HFFc6 (cell line): ENCODE results near the gene GTF2F2. TPM values are rescaled to one million over a fixed set of nuclear protein-coding genes. Genes with fewer than 3 reads are reported as not detected.

Experiments used
- DNase-seq: peaks from one replicate; pipeline ENCODE4 v3.0.0-alpha.2; 2018
- H3K27ac Mint-ChIP-seq: 2 replicates; pipeline ENCODE4 v1.8.0; 2020; ENCODE audit warnings: mild to moderate bottlenecking, mixed read lengths
- H3K27me3 Mint-ChIP-seq: 2 replicates; pipeline ENCODE4 v1.8.0; 2021; ENCODE audit warnings: mild to moderate bottlenecking, moderate library complexity, mixed read lengths; ENCODE audit not compliant: insufficient read depth
- H3K36me3 Mint-ChIP-seq: 2 replicates; pipeline ENCODE4 v1.8.0; 2021; ENCODE audit warnings: low read depth, mixed read lengths
- H3K4me1 Mint-ChIP-seq: 2 replicates; pipeline ENCODE4 v1.8.0; 2020; ENCODE audit warnings: low read depth, mixed read lengths
- H3K4me3 Mint-ChIP-seq: 2 replicates; pipeline ENCODE4 v1.8.0; 2020; ENCODE audit warnings: mild to moderate bottlenecking, moderate library complexity, mixed read lengths
- H3K9me3 Mint-ChIP-seq: 2 replicates; pipeline ENCODE4 v1.8.0; 2020; ENCODE audit warnings: mild to moderate bottlenecking, mixed read lengths
- total RNA-seq, 6 experiments: library from RNA; stranded (reverse); fragmentation: NEBNext Ultra II Directional; extraction: Animal tissue kit (Norgen Biotek cat#: 25700); gene quantifications; 2 replicates in 1 of 6; 3 replicates in 5 of 6; pipeline ENCODE4 v1.2.3, GENCODE V29; 2021
- TF ChIP-seq, protein P1 (sequence below): fragments of 200-600 bp; sonication (generic); IDR thresholded peaks from 2 replicates; pipeline ENCODE4 v1.5.0; 2021; ENCODE audit warnings: antibody characterized with exemption, mild to moderate bottlenecking

Gene GTF2F2
- total RNA-seq, 6 experiments from 2014 or later: 22.9 to 31.5 (median 24.7) TPM

- no peak for DNase-seq
- Mint-ChIP-seq H3K27me3 (peaks cover 3% of the 10 kb centered on the region; the same call in 1 of the 2 replicates), H3K9me3 (no peaks in the 10 kb centered on the region), H3K36me3 (peaks cover 7% of the 10 kb centered on the region), H3K27ac (peak overlapping the region; percentile 84), H3K4me1 (peaks cover 25% of the 10 kb centered on the region), H3K4me3 (no peak overlapping the region)
- TF ChIP-seq, protein P1, sequence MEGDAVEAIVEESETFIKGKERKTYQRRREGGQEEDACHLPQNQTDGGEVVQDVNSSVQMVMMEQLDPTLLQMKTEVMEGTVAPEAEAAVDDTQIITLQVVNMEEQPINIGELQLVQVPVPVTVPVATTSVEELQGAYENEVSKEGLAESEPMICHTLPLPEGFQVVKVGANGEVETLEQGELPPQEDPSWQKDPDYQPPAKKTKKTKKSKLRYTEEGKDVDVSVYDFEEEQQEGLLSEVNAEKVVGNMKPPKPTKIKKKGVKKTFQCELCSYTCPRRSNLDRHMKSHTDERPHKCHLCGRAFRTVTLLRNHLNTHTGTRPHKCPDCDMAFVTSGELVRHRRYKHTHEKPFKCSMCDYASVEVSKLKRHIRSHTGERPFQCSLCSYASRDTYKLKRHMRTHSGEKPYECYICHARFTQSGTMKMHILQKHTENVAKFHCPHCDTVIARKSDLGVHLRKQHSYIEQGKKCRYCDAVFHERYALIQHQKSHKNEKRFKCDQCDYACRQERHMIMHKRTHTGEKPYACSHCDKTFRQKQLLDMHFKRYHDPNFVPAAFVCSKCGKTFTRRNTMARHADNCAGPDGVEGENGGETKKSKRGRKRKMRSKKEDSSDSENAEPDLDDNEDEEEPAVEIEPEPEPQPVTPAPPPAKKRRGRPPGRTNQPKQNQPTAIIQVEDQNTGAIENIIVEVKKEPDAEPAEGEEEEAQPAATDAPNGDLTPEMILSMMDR: no peak
Measured at GRCh38 chr13:45231305-45231704, 111.0 kb downstream of the GTF2F2 start.

- peak overlapping the region; percentile 84 for H3K27ac Mint-ChIP-seq
- H3K4me3 Mint-ChIP-seq: no peak overlapping the region
- peaks cover 7% of the 10 kb centered on the region for H3K36me3 Mint-ChIP-seq
- peaks cover 3% of the 10 kb centered on the region; the same call in 1 of the 2 replicates for H3K27me3 Mint-ChIP-seq
- TF ChIP-seq, protein P1: no peak
- no peaks in the 10 kb centered on the region for H3K9me3 Mint-ChIP-seq
- H3K4me1 Mint-ChIP-seq: peaks cover 29% of the 10 kb centered on the region
- DNase-seq: peak; percentile 22
Measured at GRCh38 chr13:45231722-45232121, 111.4 kb downstream of the GTF2F2 start.

GRCh38 chr13:45232591-45232990 lies 112.3 kb downstream of the GTF2F2 start:
- Mint-ChIP-seq H3K36me3 (peaks cover 7% of the 10 kb centered on the region), H3K27ac (no peak overlapping the region), H3K4me3 (no peak overlapping the region), H3K4me1 (peaks cover 31% of the 10 kb centered on the region), H3K9me3 (no peaks in the 10 kb centered on the region), H3K27me3 (peaks cover 3% of the 10 kb centered on the region; the same call in 1 of the 2 replicates)
- no peak for DNase-seq
- TF ChIP-seq, protein P1: no peak

GRCh38 chr13:45238945-45239795 lies 118.9 kb downstream of the GTF2F2 start:
- peak overlapping the region; percentile 35; the same call in 1 of the 2 replicates for H3K4me3 Mint-ChIP-seq
- peaks cover 66% of the 10 kb centered on the region for H3K4me1 Mint-ChIP-seq
- peak overlapping the region; percentile 79 for H3K27ac Mint-ChIP-seq
- H3K9me3 Mint-ChIP-seq: no peaks in the 10 kb centered on the region
- DNase-seq: peak; percentile 63
- TF ChIP-seq, protein P1: no peak
- H3K27me3 Mint-ChIP-seq: no peaks in the 10 kb centered on the region; the same call in 1 of the 2 replicates
- H3K36me3 Mint-ChIP-seq: no peaks in the 10 kb centered on the region

DNA sequence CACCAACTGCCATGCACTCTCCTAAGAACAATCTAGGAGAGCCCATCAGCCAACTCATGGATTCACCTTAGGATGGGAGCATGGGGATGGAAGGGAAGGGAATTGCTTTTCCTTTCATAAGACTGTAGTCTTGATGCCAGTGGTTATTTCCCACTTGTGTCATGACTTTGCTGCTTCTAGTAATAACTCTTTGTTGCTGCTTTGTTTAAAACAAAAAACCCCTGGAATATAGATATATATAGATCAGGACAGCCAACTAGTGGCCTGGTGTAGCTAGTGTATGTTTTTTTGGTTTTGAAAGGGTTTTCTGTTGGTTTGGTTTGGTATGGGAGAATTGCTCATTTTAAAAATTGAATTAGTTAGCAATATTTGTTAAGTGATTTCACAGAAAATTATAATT lies 119.8 kb downstream of the GTF2F2 start:
- Mint-ChIP-seq H3K4me3 (no peak overlapping the region), H3K27ac (0 out of 2 replicates have a peak overlapping the region, but pooled peaks have one; percentile 36), H3K36me3 (no peaks in the 10 kb centered on the region), H3K9me3 (no peaks in the 10 kb centered on the region), H3K27me3 (no peaks in the 10 kb centered on the region; the same call in 1 of the 2 replicates), H3K4me1 (peaks cover 64% of the 10 kb centered on the region)
- TF ChIP-seq, protein P1: peak; percentile 33; the same call in 1 of the 2 replicates
- no peak for DNase-seq
